Uterus (tissue), 4 donors: ENCODE data around the gene TBC1D22B. TPM values are rescaled to one million over a fixed set of nuclear protein-coding genes. Genes with fewer than 3 reads are reported as not detected.

Experiments
- DNase-seq, 2 donors: peaks; one replicate each; pipeline ENCODE4 v3.0.0-alpha.2; 2019 to 2020
- H3K27ac ChIP-seq, 2 donors: fragments of 200-600 bp; sonication (generic); 1 replicate in 1 of 2; 2 replicates in 1 of 2; pipeline ENCODE4 v1.5.1; 2016 to 2018
- H3K27me3 ChIP-seq, 2 donors: fragments of 200-600 bp; sonication (generic); one replicate each; pipeline ENCODE4 v1.5.1; 2018 to 2019; ENCODE audit warnings: control low read depth in 1 of 2
- H3K36me3 ChIP-seq, 2 donors: fragments of 200-600 bp; sonication (generic); one replicate each; pipeline ENCODE4 v1.5.1; 2019; ENCODE audit warnings: control low read depth in 1 of 2
- H3K4me1 ChIP-seq, 2 donors: fragments of 200-600 bp; sonication (generic); one replicate each; pipeline ENCODE4 v1.5.1; 2018 to 2019; ENCODE audit warnings: control low read depth in 1 of 2
- H3K4me3 ChIP-seq, 2 donors: fragments of 200-600 bp; sonication (generic); 1 replicate in 1 of 2; 2 replicates in 1 of 2; pipeline ENCODE4 v1.5.1; 2018 to 2019; ENCODE audit warnings: mild to moderate bottlenecking in 1 of 2
- H3K9me3 ChIP-seq, 2 donors: fragments of 200-600 bp; sonication (generic); one replicate each; pipeline ENCODE4 v1.5.1; 2019; ENCODE audit warnings: control low read depth in 1 of 2
- POLR2A ChIP-seq, 2 donors: fragments of 450-650 bp; IDR thresholded peaks; one replicate each; pipeline ENCODE4 v1.6.1; 2016; ENCODE audit warnings: antibody characterized with exemption in 2 of 2, mild to moderate bottlenecking in 1 of 2, moderate library complexity in 1 of 2
- intact Hi-C: fragments of 100-400 bp; cut with DNase I; formaldehyde crosslinking; loops from one replicate; pipeline ENCODE4 v1.15.1; 2023; ENCODE audit warnings: low total_unique reads
- total RNA-seq, 4 donors: library from RNA; depleted of rRNA in 3 of 4; stranded (reverse); fragments of >200 nt in 3 of 4; gene quantifications; one replicate each; pipeline versions ENCODE4 v1.1.0 to v1.2.4, GENCODE V29; 2014 to 2023
- TF ChIP-seq, protein P1 (sequence below), 4 experiments: fragments of 200-600 bp in 2 of 4; fragments of 450-650 bp in 2 of 4; sonication (generic) in 2 of 4; IDR thresholded peaks; one replicate each; pipeline ENCODE4 v1.5.1; 2016 to 2019; ENCODE audit warnings: antibody characterized with exemption in 4 of 4, mild to moderate bottlenecking in 2 of 4, moderate library complexity in 1 of 4
- donor health status: DM: yes; HTN: yes; CAD: no.

TBC1D22B gene
- total RNA-seq, 4 donors from 2014 or later, result 4.1 to 15.4 (median 7.5) TPM

DNA sequence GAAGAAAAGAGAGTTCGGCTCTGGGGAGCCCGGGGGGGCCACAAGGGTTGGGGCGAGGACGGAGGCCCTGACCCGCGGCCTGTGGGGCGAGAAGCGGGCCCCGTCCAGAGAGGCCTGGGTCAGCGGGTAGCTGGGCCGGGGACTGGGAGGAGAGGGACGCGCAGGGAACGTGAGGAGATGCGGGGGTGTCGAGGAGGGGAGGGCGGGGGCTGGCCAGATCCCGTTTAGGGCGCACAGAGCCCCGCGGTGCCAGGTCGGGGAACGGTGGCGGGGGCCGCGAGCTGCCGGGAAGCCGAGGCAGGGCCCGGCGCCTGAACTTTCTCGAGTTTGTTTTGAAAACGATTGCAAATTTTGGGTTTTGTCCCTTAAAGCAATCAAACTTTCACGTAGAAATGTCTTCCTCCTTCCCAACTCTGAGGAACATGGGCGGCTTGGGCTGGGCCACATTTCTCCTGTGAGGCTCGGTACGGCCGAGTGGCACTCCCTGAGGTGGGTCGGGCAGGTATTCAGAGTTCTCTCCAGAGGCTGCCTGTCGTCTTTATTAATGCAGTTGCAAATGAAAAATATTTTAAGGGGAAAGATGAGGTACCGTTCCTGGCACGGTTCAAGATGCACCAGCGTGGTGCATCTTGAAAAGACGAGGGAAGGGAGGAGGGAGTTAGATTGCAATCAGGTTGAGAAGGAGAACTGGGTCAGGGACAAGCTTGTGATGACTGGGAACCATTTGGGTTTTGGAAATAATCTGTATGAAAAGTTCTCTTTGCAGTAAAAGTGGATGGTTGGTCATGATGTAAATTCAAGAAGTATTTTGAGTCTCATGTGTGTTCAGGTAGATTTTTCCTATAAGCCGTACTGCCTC lies 97.2 kb downstream of the TBC1D22B start:
- TF ChIP-seq, protein P1, sequence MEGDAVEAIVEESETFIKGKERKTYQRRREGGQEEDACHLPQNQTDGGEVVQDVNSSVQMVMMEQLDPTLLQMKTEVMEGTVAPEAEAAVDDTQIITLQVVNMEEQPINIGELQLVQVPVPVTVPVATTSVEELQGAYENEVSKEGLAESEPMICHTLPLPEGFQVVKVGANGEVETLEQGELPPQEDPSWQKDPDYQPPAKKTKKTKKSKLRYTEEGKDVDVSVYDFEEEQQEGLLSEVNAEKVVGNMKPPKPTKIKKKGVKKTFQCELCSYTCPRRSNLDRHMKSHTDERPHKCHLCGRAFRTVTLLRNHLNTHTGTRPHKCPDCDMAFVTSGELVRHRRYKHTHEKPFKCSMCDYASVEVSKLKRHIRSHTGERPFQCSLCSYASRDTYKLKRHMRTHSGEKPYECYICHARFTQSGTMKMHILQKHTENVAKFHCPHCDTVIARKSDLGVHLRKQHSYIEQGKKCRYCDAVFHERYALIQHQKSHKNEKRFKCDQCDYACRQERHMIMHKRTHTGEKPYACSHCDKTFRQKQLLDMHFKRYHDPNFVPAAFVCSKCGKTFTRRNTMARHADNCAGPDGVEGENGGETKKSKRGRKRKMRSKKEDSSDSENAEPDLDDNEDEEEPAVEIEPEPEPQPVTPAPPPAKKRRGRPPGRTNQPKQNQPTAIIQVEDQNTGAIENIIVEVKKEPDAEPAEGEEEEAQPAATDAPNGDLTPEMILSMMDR (IDR thresholded peaks at IDR 0.05), result no peak
- TF ChIP-seq POLR2A (IDR thresholded peaks at IDR 0.05), result no peak

DNA sequence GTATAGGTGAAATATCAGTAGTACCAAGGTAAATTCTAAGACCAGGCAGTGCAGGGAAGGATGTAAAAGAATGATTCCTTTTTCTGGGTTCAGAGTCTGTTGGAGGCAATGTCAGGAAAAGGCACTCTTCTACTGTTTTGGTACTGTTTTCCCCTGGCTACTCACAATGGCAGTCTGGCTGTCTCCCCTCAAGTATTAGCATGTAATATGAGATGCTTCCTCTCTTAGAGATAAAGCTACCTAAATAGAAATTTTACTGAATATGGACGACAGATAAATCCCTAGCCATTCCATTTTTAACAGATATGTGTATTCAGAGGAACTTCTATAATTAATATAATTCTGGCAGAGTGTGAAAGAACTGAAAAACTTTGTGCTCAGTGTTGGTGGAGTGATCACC lies 99.7 kb downstream of the TBC1D22B start:
- Histone ChIP-seq H3K4me1 (no peaks in the 10 kb centered on the region), H3K9me3 (no peaks in the 10 kb centered on the region), H3K36me3 (no peaks in the 10 kb centered on the region), H3K4me3 (no peak overlapping the region), H3K27ac (no peak overlapping the region), H3K27me3 (no peaks in the 10 kb centered on the region)
- TF ChIP-seq POLR2A (IDR thresholded peaks at IDR 0.05), result no peak
- TF ChIP-seq, protein P1 (IDR thresholded peaks at IDR 0.05), result no peak
- no peak for DNase-seq
- intact Hi-C loops, result no loop called here

More for the DNA sequence above, 97.2 kb downstream of the TBC1D22B start:
- Histone ChIP-seq H3K4me3 (peak overlapping the region; percentile 73 to 93), H3K9me3 (no peaks in the 10 kb centered on the region), H3K27me3 (no peaks in the 10 kb centered on the region), H3K36me3 (no peaks in the 10 kb centered on the region), H3K27ac (peak overlapping the region; percentile 70 to 71), H3K4me1 (no peaks in the 10 kb centered on the region)
- intact Hi-C loops, result no loop called here
- peak; percentile 34 for DNase-seq

DNA sequence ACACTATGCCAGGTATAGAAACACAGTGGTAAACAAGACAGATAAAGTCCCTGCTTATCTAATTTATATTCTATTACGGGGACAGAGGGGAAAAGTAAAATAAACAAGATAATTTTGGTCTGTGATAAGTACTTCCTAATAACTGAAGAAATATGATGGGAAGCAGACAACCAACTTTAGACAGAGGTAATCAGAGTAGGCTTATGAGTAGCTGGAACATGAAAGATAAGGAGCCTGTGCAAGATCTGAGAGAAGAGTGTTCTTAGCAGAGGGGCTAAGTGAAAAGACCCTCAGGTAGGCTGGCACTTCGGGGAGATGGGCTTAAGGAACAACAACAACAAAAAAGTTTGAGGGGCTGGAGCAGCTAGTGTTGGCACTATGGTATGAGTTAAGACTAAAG lies 100.3 kb downstream of the TBC1D22B start:
- no peaks in the 10 kb centered on the region for H3K27me3 ChIP-seq
- no peak for DNase-seq
- H3K4me3 ChIP-seq, result no peak overlapping the region
- intact Hi-C loops, result no loop called here
- no peak for TF ChIP-seq POLR2A (IDR thresholded peaks at IDR 0.05)
- TF ChIP-seq, protein P1 (IDR thresholded peaks at IDR 0.05), result no peak
- H3K27ac ChIP-seq, result no peak overlapping the region
- H3K36me3 ChIP-seq, result no peaks in the 10 kb centered on the region
- H3K4me1 ChIP-seq, result no peaks in the 10 kb centered on the region
- no peaks in the 10 kb centered on the region for H3K9me3 ChIP-seq

DNA sequence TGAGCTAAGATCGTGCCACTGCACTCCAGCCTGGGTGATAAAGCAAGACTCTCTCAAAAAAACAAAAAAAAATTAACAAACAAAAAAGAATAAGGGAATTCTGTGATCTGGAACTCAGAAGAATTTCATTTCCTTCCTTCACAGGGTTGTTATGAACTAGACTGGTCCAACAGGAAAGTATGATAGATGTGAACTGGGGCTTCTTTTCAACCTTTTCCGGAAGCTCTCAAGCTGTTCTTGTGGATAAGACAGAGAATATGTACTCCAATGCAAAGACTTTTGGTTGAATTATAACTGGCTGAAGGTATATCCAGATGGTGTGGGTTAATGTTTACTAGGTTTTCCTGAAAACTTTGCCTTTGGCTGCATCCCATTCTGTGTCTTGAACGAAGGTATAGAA lies 101.5 kb downstream of the TBC1D22B start:
- DNase-seq, result no peak
- intact Hi-C loops, result no loop called here
- Histone ChIP-seq H3K27me3 (no peaks in the 10 kb centered on the region), H3K4me1 (no peaks in the 10 kb centered on the region), H3K9me3 (no peaks in the 10 kb centered on the region), H3K27ac (no peak overlapping the region), H3K36me3 (no peaks in the 10 kb centered on the region), H3K4me3 (no peak overlapping the region)
- no peak for TF ChIP-seq POLR2A (IDR thresholded peaks at IDR 0.05)
- TF ChIP-seq, protein P1 (IDR thresholded peaks at IDR 0.05), result no peak

DNA sequence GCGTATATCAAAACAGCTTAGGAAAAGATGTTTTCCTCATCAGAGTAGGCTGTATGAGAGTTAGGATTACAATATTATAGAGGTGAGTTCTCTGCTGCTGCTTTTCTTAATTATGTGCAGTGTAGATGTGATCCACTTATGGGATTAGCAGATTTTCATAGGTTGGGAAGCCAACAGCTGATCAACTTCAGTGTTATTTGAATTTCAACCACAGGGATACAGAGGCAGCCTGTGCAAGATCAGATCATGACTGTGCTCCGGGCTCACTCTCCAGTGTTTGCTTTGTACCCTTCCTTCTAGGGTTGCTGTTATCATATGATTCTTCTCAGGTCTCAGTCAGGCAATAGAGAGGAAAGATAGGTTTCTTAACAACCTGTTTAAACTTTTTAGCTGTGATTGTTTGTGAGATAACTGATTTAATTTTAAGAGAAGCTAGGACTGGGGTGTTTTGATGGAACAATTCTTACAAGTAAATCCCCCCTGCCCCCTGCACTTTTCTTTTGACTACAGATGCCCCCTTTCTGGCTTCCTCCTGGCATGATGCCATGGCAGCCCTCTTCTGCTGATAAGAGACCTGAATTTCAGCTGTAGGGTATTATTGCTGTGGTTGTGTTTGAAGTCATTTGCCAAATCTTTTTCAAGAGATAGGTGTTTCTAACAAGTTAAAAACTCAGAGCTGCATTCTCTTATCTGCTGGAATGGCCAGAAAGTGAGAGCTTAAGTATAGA lies 104.7 kb downstream of the TBC1D22B start:
- Histone ChIP-seq H3K27me3 (no peaks in the 10 kb centered on the region), H3K36me3 (no peaks in the 10 kb centered on the region), H3K9me3 (no peaks in the 10 kb centered on the region), H3K4me1 (no peaks in the 10 kb centered on the region), H3K4me3 (no peak overlapping the region), H3K27ac (no peak overlapping the region)
- DNase-seq, result no peak
- intact Hi-C loops, result no loop called here
- TF ChIP-seq POLR2A (IDR thresholded peaks at IDR 0.05), result no peak
- TF ChIP-seq, protein P1 (IDR thresholded peaks at IDR 0.05), result no peak
